ENCODE measurements around the gene VPS39.

DNA sequence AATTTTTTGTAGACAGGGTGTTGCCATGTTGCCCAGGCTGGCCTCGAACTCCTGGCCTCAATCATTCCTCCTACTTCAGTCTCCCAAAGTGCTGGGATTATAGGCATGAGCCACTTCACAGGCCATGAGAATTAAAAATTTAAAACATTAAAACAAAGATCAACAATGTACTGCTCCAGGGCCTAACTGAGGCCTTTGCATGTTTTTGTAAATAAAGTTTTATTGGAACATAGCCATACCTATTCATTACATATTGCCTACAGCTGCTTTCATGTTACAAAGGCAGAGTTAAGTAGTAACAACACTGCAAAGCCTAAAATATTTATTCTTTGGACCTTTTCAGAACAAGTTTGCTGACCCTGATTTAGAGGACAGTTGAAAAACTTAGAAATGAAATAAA lies 9.6 kb downstream of the VPS39 start:
- TF ChIP-seq, protein P1, sequence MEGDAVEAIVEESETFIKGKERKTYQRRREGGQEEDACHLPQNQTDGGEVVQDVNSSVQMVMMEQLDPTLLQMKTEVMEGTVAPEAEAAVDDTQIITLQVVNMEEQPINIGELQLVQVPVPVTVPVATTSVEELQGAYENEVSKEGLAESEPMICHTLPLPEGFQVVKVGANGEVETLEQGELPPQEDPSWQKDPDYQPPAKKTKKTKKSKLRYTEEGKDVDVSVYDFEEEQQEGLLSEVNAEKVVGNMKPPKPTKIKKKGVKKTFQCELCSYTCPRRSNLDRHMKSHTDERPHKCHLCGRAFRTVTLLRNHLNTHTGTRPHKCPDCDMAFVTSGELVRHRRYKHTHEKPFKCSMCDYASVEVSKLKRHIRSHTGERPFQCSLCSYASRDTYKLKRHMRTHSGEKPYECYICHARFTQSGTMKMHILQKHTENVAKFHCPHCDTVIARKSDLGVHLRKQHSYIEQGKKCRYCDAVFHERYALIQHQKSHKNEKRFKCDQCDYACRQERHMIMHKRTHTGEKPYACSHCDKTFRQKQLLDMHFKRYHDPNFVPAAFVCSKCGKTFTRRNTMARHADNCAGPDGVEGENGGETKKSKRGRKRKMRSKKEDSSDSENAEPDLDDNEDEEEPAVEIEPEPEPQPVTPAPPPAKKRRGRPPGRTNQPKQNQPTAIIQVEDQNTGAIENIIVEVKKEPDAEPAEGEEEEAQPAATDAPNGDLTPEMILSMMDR (IDR thresholded peaks at IDR 0.05), result no peak
- TF ChIP-seq SIN3A (IDR thresholded peaks at IDR 0.05; ENCODE audit: borderline replicate concordance, insufficient read depth, low read depth, low read length) (no peak), POLR2AphosphoS5 (IDR thresholded peaks at IDR 0.05; ENCODE audit: low read depth, low read length) (no peak)

Measured in Panc1 (cell line).